SW 1271 (cell line): ENCODE data around the gene LRRIQ1.

Source experiments
- DNase-seq, 2 experiments: peaks; one replicate each; lab custom pipeline; 2025; lab: John Stamatoyannopoulos, UW

Gene LRRIQ1

GRCh38 chr12:85060916-85061315, 24.8 kb downstream of the LRRIQ1 start:
- DNase-seq, result no peak

- no peak for DNase-seq
These were observed 29.8 kb downstream of the LRRIQ1 start for GRCh38 chr12:85065837-85066482.

DNA sequence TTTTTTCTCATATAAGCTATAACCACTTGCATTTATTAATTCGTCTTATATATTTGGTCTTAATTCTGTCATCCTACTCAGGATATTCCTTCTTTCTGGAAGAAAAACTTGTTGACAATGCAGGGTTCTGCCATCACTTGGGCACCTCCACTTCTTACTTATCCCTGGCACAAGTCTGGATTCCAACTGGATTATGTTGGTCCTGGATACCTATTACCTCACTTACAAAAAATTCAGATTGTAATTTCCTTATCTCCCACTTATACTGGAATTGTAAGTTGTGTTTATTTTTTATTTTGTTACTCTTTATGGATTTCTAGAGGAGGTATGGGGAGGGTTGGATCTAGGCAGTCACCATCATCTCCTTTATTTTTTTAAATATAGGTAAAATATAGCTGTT, 36.7 kb downstream of the LRRIQ1 start:
- DNase-seq, result no peak

GRCh38 chr12:85076688-85077430, 40.7 kb downstream of the LRRIQ1 start:
- peak; percentile 53 to 91 for DNase-seq

DNA sequence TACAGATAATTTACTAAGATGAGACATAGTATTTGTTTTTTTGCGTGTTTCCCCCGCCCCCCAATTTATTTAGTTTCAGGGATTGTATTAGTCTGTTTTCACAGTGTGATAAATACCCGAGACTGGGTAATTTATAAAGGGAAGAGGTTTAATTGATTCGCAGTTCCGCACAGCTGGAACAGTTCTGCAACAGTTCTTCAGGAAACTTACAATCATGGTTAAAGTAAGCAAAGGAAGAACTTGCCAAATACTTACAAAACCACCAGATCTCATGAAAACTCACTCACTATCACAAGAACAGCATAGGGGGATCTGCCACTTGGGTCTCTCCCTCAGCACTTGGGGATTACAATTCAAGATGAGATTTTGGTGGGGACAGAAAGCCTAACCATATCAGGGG, 48.9 kb downstream of the LRRIQ1 start:
- DNase-seq, result no peak

DNA sequence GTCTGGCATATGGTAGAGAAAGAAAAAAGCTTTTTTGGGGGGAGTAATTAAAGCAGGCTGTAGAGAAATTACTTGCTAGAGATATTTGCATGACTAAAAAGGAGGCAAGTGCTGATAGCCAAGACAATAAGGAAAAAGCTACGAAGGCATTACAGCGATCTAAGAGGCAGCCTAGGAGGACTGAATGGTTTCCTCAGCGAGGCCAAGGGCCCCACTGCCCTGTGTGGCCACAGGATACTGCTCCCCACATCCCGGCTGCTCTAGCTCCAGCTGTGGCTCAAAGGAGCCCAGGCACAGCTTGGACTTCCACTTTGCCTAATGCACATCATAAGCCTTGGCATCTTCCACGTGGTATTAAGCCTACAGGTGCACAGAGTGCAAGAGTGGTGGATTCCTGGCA, 53.6 kb downstream of the LRRIQ1 start:
- no peak for DNase-seq

GRCh38 chr12:85092814-85093370, 56.7 kb downstream of the LRRIQ1 start:
- DNase-seq, result no peak

- no peak for DNase-seq
These were observed 59.4 kb downstream of the LRRIQ1 start for GRCh38 chr12:85095501-85095900.

DNA sequence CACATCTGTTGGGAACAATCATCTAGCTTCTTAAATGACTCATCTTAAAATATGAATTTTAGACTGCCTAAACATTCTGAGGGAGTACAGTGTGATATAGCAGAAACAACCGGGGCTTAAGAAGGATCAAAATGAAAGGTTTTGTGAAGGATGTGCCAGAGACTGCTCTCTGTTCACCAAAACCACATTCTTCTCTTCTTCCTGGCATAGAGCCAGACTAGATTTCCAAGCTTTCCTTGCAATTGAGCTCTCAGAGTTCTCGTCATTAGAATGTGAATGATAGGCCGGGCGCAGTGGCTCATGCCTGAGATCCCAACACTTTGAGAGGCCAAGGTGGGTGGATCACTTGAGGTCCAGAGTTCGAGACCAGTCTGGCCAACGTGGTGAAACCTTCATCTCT, 94.5 kb downstream of the LRRIQ1 start:
- DNase-seq, result no peak

DNA sequence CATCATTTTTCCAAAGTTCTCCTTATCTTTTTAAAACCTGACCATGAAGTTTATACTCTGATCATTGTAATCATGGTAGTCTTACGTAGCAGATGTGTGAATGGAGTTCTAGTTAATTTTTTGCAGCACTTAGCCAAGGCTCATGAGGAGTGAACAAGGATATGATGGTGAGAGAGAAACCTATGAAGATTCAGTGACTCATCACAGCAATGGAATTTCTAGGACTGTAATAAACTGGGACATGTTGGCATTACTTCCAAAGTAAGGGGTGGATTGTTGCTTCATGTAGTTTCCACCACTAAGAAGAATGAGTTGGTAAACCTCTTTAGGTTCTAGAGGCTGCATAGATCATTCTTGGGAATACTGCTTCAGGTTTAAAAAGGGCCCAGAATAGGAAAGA, 102.7 kb downstream of the LRRIQ1 start:
- DNase-seq, result no peak

GRCh38 chr12:85147331-85147730, 111.2 kb downstream of the LRRIQ1 start:
- no peak for DNase-seq

DNA sequence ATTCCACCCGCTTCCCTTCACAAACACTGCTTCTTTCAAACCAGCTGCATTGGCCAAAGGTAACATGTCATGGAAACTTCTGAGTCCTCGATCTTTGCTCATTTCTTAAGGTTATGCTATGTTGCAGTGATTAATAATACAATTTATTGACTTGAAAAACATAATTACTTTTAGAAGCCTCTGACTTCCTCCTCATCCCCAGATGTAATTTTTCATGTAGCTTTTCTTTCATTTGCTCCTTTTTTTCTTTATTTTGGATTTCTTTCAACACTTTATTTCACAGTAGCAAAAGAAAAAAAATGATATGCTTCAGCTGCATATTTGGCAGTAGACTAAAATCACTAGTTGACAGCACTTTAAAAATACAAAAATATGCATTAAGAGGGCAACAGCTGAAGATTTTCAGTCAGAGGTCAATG, 116.2 kb downstream of the LRRIQ1 start:
- DNase-seq, result no peak

DNA sequence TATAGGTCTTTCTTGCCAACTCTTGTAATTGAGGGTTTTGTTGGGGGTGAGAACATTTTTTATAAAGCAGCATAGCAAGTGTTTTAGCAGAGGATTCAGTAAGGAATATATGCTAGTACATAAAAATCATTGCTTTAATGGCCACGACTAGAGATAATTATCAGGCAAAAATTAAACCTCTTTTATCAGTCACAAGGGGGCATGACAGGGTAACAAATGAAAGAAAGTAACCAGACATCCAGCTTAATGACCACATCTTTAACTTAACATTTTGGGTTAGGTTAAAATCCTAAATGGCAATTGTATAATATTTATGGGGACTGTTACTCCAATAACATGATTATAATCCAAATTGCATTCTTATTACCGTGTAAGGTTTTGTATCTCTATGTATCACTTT, 119.6 kb downstream of the LRRIQ1 start:
- DNase-seq, result no peak

GRCh38 chr12:85156569-85156968, 120.4 kb downstream of the LRRIQ1 start:
- DNase-seq, result no peak

- DNase-seq, result no peak
These were observed 121.0 kb downstream of the LRRIQ1 start for GRCh38 chr12:85157035-85157603.

GRCh38 chr12:85163752-85164321, 127.7 kb downstream of the LRRIQ1 start:
- DNase-seq, result no peak

GRCh38 chr12:85179680-85180270, 143.6 kb downstream of the LRRIQ1 start:
- no peak for DNase-seq

- no peak for DNase-seq
These were observed 146.5 kb downstream of the LRRIQ1 start for GRCh38 chr12:85182699-85183098.

DNA sequence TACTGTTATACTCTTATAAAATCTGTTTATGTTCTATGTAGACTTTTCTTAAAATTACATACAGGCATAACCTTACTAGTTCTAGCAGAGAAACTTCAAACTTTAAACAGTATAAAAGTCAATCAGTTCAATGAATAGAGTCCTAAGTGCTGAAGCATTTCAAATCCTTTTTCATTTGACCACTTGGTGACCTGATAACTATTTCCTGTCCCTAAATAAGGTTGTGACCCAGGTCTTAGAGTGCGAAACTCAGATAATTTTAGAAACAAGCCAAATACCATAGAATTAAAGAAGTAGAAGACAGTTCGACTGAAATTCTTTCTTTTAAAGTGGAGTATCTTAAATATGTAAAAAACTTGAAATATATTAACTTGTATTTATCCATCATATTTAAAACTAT, 147.7 kb downstream of the LRRIQ1 start:
- DNase-seq, result no peak

DNA sequence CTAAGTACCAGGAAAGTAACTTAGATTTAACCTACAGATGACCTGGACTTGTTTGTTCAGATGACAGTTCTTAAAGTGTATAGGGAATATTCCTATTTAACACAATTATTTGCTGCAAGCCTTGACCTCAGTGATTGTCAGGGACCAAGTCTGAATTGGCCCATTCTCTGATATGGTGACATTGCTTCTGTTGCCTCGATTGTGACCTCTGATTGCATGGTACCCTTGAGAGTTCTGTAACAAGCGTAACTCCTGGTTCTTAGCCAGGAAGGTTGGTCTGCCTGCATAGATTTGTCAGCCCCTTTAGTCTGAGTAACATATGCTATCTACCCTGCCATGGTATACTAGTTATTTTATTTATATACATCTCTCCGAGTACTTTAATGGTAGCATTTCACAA, 150.1 kb downstream of the LRRIQ1 start:
- no peak for DNase-seq

DNA sequence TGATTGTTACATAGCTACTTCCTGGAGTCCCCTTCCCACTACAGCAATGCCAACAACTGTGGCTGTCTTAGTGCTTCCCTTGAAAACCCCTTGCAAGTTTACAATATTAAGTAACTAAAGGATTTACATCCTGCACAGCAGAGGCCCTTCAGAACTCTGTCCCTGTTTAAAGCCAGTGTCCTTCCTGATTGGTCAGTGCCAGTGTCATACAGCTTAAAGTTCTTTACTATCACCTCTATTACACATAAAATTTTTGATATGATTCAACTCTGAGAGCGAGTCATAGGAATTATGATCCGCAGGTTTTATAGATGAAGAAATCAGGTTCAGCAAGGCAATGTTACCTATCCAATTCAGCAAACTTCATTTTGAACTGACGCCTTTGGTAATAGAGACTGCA, 152.5 kb downstream of the LRRIQ1 start:
- DNase-seq, result no peak

DNA sequence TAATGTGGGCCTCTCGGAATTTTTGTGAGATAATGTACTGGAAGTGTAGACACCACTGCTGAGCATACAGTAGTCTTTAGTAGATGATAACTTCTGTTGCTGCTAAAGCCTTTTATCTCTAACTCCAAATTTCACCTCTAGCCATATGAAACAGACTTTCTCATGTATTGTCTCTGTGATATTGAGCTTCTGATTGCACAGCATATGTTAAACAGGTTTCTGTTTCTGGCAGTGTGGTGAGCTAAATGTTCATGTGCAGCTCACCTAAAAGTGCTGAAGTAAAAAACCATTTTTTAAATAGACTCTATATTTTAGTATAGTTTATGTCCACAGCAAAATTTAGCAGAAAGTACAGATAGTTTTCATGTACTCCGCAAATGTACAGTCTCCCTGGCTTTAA, 154.6 kb downstream of the LRRIQ1 start:
- no peak for DNase-seq
